Rectal smooth muscle tissue (tissue), 1 donor: Measurements from ENCODE around the gene IDH3A.
A peak's percentile ranks its signal among the peaks of the same experiment; 100 is the strongest.
"Not testable (repeated sequence)": the region's sequence is repeated elsewhere in the genome, so short reads cannot be mapped to it uniquely, and the experiment has no call there.

ENCODE experiments used
- H3K27ac ChIP-seq: one replicate; pipeline ENCODE4 v1.7.0; 2013; ENCODE audit warnings: low read depth, low read length, inconsistent platforms
- H3K27me3 ChIP-seq: one replicate; pipeline ENCODE4 v1.7.0; 2013; ENCODE audit warnings: low read length; ENCODE audit not compliant: control insufficient read depth, insufficient read depth
- H3K36me3 ChIP-seq: one replicate; pipeline ENCODE4 v1.7.0; 2013; ENCODE audit warnings: low read length; ENCODE audit not compliant: control insufficient read depth, insufficient read depth
- H3K4me1 ChIP-seq: one replicate; pipeline ENCODE4 v1.7.0; 2013; ENCODE audit warnings: low read length; ENCODE audit not compliant: control insufficient read depth, insufficient read depth
- H3K4me3 ChIP-seq: one replicate; pipeline ENCODE4 v1.7.0; 2013; ENCODE audit warnings: low read length
- H3K9ac ChIP-seq: one replicate; pipeline ENCODE4 v1.7.0; 2013; ENCODE audit warnings: low read length

IDH3A gene

DNA sequence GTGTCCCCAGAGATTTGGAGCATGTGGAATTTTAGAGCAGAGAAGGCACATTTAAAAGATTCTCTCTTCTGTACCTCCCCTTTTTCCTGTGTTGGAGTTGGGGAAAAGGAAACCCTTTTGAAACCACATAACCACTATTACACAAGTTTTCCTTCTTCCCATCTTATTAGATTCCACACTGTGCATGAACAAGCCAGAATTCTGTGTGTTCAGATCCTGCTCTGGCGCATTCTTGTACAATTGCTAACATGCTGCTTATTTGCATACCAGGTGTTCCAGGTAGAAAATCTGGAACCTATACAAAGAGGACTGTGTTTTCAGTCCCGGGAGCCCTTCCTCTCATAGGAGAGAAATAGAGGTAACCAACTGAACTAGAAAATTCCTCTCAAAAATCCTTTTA lies 15.4 kb upstream of the IDH3A start:
- H3K4me3 ChIP-seq, result no peak overlapping the region
- peaks cover 10% of the 10 kb centered on the region for H3K4me1 ChIP-seq
- H3K9ac ChIP-seq, result no peak overlapping the region
- no peaks in the 10 kb centered on the region for H3K36me3 ChIP-seq
- no peaks in the 10 kb centered on the region for H3K27me3 ChIP-seq
- H3K27ac ChIP-seq, result no peak overlapping the region

DNA sequence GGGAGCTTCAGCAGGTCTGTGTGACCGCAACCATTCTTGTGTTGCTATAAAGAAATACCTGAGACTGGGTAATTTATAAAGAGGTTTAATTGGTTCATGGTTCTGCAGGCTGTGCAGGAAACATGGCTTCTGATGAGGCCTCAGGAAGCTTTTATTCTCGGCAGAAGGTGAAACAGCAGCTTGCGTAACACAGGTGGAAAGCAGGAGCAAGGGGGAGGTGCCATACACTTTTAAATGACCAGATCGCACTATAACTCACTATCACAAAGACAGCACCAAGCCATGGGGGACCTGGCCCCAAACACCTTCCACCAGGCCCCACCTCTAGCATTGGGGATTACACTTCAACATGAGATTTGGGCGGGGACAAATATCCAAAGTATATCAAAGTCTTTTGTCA lies 9.6 kb upstream of the IDH3A start:
- Histone ChIP-seq H3K36me3 (no peaks in the 10 kb centered on the region), H3K9ac (no peak overlapping the region), H3K4me3 (no peak overlapping the region), H3K4me1 (no peaks in the 10 kb centered on the region), H3K27ac (no peak overlapping the region), H3K27me3 (no peaks in the 10 kb centered on the region)

DNA sequence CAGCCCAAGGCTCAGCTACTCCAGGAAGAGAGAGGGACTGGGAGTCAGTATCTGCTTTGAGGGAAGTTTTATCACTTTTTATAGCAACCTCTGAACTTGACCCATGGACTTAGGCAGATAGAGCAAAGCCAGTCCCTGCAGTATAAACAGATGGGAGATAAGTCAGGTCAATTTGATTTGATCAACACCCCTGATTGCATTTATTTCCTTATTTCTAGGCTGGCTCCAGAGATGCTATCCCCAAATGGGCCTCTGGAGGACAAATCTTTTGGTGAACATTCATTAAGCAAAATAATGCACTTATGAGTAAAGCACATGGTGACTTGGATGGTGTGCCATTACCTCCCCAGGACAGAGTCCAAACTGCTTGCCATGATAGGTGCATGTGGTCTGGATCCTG lies 8.9 kb upstream of the IDH3A start:
- Histone ChIP-seq H3K4me1 (no peaks in the 10 kb centered on the region), H3K36me3 (no peaks in the 10 kb centered on the region), H3K9ac (no peak overlapping the region), H3K27ac (no peak overlapping the region), H3K4me3 (no peak overlapping the region), H3K27me3 (no peaks in the 10 kb centered on the region)

DNA sequence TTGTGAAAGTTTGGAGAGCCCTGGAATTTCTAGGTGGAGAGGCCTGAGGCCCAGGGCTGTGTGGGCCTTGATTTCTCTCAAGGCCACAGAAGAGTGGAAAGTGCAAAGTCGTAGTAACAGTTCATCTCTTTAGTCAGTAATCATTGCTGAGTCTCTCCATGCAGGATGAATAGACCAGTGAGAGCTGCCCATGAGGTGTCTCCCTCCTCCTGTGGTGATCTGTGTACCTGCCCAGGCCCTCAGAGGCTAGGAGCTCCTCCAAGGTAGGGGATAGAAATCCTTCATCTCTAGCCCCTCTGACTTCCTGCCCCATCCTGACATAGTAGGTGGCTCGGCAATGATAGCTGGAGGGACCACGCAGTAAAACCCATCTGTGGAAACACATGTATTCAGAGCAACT lies 6.8 kb upstream of the IDH3A start:
- Histone ChIP-seq H3K36me3 (no peaks in the 10 kb centered on the region), H3K4me3 (no peak overlapping the region), H3K9ac (no peak overlapping the region), H3K27me3 (no peaks in the 10 kb centered on the region), H3K4me1 (no peaks in the 10 kb centered on the region), H3K27ac (no peak overlapping the region)

DNA sequence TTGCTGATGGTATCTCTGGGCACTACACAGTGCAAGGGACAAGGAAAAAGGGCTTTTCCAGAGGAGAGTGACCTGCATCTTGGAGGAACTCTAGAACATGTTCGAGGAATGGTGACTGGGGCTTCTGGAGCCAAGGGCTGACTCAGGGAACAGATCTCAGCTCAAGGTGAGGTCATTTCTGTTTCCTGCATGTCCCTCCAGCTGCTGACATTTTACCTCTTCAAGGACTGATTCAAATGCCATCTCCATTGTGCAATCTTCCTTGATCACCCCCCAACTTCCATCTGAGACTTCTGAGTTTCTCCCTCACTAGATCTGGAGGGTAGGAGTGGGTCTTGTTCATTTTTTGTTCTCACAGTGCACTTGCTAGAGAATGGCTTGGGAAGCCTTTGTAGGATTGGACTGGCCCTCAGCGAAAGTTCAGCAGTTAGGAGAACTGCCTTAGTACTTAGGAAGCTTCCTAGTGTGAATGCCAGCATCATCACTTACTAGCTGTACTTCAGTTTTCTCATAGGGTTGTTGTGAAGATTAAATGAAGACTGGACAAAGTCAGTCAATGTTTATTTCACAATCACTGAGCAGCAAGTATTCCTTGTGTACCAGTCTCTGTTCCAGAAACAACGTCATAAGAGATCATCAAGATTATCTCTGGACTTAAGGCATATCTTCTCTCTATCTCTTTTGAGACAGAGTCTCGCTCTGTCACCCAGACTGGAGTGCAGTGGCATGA lies 2.6 kb upstream of the IDH3A start:
- H3K4me1 ChIP-seq, result peaks cover 7% of the 10 kb centered on the region
- no peaks in the 10 kb centered on the region for H3K27me3 ChIP-seq
- no peak overlapping the region for H3K27ac ChIP-seq
- no peak overlapping the region for H3K9ac ChIP-seq
- H3K36me3 ChIP-seq, result no peaks in the 10 kb centered on the region
- H3K4me3 ChIP-seq, result no peak overlapping the region

DNA sequence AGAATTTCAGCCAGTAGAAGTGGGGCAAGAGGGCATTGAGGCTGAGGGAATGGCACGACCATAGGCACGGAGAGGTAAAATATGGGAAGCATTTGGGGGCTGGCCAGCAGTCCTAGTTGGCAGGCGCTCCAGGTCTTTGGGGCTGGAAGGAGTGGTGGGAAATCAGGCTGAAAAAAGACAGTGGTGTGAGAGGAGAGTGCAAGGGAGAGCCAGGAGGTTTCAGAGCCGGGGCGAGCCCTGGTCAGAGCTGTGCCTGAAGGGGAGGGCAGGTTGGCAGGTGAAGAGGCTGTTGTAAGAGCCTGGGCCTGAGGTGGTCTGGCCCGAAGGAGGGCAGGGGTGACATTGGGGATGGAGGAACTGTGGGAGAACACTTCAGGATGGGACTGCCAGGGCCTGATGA lies 1.6 kb upstream of the IDH3A start:
- Histone ChIP-seq H3K4me3 (no peak overlapping the region), H3K4me1 (peaks cover 7% of the 10 kb centered on the region), H3K9ac (no peak overlapping the region), H3K27me3 (no peaks in the 10 kb centered on the region), H3K27ac (no peak overlapping the region), H3K36me3 (no peaks in the 10 kb centered on the region)

DNA sequence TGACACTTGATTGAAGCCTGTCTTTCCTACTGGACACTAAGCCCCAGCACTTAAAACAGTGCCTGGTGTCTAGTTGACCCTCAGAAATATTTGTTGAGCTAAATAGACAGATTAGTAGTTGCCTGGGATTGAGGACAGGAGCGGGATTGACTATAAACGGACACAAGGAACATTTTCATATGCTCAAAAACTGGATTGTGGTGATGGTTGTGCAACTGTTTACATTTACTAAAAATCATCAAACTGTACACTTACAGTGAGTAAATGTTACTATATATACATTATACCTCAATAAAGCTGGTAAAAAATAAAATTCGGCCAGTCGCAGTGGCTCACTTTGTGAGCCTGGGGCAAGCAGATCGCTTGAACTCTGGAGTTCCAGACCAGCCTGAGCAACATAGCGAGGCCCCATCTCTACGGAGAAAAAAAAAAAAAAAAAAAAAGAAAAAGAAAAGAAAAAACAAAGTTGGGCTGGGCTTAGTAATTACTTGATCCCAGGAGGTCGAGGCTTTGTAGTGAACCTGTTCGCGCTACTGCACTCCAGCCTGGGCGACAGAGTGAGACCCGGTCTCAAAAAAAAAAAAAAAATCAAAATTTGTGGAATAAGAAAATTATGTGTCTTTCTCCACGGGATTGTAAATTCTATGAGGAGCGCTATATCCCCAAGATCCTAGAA lies 632 bp upstream of the IDH3A start:
- Histone ChIP-seq H3K4me3 (peak overlapping the region; percentile 62), H3K27me3 (no peaks in the 10 kb centered on the region), H3K9ac (no peak overlapping the region), H3K36me3 (no peaks in the 10 kb centered on the region), H3K27ac (peak overlapping the region; percentile 41), H3K4me1 (peaks cover 7% of the 10 kb centered on the region)

DNA sequence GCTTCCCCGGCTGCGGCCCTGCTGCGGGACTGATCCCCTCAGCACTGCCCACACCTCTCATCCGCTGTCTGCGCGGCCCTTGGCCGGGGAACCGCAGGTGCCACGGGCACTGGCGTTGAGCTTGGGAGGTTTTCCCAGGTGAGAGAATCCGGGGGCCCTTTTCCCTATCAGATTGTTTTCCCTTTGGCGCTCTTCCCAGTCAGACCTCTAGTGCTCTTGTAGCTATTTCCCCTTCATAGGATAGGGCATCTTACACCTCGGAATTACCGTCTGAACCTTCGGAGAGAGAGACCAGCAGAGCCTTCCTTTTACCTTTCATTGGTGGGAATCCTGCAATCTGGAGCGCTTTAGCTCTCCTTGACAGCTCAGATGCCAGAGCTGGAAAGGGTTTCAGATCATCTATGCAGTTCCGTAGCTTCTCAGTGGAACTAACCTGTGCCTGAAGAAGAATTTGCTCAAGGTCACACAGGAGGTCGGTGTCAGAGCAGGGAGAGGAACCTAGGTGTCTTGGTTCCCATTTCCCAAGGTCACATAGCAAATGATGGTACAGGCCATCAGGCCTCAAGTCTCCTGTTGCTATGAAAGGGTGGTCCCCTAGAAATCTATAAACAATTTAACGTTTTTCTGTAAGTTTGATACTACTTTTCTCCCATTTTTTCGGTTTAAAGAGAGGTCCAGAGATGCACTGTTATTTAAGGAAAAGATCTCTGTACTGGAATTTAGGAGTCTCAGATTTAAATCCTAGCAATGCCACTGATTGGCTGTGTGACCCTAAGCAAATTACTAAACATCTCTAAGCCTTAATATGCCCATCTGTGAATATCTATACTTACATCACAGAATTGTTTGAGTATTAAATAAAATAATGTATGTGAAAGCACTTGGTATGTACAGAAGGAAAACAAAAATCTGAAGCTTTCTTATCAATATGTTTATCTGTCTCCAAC lies 916 bp downstream of the IDH3A start:
- Histone ChIP-seq H3K27me3 (no peaks in the 10 kb centered on the region), H3K4me1 (peaks cover 7% of the 10 kb centered on the region), H3K36me3 (no peaks in the 10 kb centered on the region), H3K4me3 (peak overlapping the region; percentile 93), H3K9ac (peak overlapping the region; percentile 80), H3K27ac (peak overlapping the region; percentile 85)

DNA sequence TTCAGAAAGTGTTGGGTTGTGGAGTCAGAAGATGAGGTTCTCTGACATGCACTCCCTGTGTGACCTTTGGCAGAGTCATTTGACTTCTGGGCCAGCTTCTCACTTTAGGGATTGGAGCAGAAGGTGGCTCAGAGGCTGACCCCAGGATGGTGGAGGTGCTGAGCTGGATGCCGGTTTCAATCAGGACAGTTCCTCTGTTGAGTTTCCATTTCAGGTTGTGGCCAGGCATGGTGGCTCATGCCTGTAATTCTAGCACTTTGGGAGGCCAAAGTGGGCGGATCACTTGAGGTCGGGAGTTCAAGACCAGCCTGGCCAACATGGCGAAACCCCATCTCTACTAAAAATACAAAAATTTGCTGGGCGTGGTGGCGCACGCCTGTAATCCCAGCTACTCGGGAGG lies 1.9 kb downstream of the IDH3A start:
- H3K4me3 ChIP-seq, H3K9ac ChIP-seq, H3K27ac ChIP-seq, H3K27me3 ChIP-seq, H3K36me3 ChIP-seq, H3K4me1 ChIP-seq: not testable (repeated sequence)

DNA sequence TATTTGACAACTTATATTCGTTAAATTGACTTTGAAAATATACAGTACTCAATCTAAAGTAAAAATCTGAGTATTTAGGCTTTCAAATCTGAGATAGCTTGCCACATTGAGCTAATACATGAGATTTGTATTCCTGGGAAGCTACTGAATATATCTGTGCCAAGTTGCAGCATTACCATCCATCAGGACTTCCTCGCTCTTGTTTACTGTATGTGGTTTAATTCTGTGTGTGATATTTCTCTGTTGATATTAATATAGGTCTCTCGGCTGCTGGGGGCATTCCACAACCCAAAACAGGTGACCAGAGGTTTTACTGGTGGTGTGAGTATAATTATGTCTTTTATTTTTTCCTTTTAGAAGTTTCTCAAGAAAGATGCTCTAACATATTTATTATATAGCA lies 5.8 kb downstream of the IDH3A start:
- Histone ChIP-seq H3K9ac (no peak overlapping the region), H3K4me3 (no peak overlapping the region), H3K36me3 (peaks cover 2% of the 10 kb centered on the region), H3K27ac (no peak overlapping the region), H3K4me1 (peaks cover 5% of the 10 kb centered on the region), H3K27me3 (no peaks in the 10 kb centered on the region)

DNA sequence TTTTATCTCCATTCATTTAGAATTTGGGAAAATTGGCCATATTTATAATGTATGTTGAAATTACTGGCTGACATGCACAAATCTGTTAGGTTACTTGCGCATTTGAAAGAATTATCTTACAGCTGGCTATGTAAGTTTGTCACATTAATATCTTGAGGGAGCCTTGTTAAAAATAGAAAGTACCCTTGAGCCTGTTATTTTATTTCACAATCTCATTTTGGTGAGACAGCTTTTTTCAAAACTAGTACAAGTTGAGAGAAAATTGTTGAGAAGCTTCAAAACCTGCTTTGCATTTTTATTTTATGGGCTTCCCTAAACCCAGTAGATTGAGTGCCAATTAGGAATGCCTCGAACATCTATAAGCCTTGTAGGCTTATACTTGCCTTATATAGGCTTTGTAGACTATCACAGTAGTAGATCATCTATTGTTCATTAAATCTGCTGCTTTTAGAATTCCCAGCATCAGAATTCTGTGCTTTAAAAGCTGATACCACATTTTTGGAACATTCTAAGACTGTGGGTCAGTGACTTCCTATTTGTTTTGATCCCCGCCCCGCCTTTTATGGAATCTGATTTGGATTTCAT lies 6.3 kb downstream of the IDH3A start:
- Histone ChIP-seq H3K36me3 (peaks cover 4% of the 10 kb centered on the region), H3K4me1 (no peaks in the 10 kb centered on the region), H3K27ac (peak overlapping the region; percentile 3), H3K9ac (no peak overlapping the region), H3K4me3 (no peak overlapping the region), H3K27me3 (no peaks in the 10 kb centered on the region)

DNA sequence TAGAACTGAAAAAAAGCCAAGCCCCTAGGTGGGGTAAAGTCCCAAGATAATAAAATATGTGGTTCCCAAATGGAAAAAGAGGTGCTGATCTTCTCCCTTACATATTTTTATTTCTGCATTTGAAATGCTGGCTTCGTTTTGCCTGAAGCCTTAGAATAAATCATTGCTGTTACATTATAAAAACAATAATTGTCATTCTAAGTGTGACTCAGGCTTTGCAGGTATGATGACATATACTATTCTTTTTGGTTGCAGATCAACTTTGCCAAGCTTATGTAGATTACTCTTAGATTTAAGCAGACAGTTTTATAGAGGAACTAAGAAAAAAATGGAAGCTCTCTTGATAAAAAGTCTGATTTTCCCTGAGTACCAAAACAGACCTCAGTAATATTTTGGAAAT lies 7.5 kb downstream of the IDH3A start:
- H3K27me3 ChIP-seq, result no peaks in the 10 kb centered on the region
- H3K9ac ChIP-seq, result no peak overlapping the region
- H3K36me3 ChIP-seq, result peaks cover 6% of the 10 kb centered on the region
- H3K27ac ChIP-seq, result no peak overlapping the region
- H3K4me1 ChIP-seq, result no peaks in the 10 kb centered on the region
- no peak overlapping the region for H3K4me3 ChIP-seq
